Activated naive CD4-positive, alpha-beta T cell treated with anti-CD3 and anti-CD28 coated beads, Interleukin-2, amount 10 ng/mL, durations not matched to agents 5 hours and 36 hours (primary cell): ENCODE results near the gene INIP. TPM values are rescaled to one million over a fixed set of nuclear protein-coding genes. Genes with fewer than 3 reads are reported as not detected.

Experiments
- total RNA-seq, 2 experiments: library from RNA; stranded (reverse); gene quantifications; one replicate each; pipeline ENCODE4 v1.2.3, GENCODE V29; 2021

Gene INIP, protein sequence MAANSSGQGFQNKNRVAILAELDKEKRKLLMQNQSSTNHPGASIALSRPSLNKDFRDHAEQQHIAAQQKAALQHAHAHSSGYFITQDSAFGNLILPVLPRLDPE
- total RNA-seq = 10 to 100 TPM; 39.6 to 42.0 TPM

GRCh38 chr9:112717661-112718331 lies at the start of gene INIP:
Gene INIP (minus strand): TSS chr9:112718117. CDS start chr9:112716485, 1,632 bp downstream.

DNA sequence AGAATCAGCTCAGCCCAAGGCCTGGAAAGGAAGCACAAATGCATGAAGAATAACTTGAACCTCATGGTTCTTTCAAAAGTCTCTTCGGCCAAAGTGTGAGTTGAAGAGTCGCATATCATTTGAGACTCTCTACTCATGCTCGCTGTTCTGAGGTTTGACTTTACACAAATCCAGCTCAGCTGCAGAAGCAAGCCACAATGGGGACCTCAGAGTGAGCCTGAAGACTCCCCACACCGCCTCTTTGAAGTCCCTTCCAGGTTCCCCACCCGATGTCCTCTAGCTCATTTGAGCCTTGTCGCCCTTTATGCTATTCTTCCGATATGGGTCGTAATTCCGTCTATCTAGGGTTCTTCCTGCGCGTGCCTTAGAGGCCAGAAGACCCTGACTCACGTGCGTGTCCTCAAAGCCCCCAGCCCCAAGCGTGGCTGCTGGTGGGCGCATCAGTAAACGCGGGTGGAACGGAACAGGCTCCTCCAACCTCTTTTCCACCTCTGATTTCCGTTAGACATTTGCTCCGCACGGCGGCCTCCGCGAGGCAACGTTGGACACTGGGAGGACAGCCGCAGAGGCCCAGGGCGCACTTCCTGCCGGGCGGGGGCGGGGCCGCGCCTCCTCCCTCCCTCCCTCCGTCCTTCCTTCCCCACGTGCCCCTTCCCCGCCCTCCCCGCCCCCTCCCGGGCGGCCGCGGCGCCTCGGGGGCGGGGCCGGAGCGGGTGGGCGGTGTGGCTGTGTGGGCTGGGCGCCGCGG lies 32.3 kb upstream of the INIP start, which contains the start of gene SNX30:
SNX30 (plus strand) TSS at position 745 of the 748 bp plus-strand sequence. CDS start 242 bp downstream, outside the sequence.

Other genes with a start within 250 kb of the INIP start
- 1 to 10 TPM; 6.8 to 7.2 TPM for gene KIAA1958, start 231.3 kb downstream of the INIP start, total RNA-seq
- 10 to 100 TPM; 13.9 to 16.0 TPM for gene SNX30, start 32.6 kb upstream of the INIP start, total RNA-seq
- gene SLC46A2, start 172.8 kb upstream of the INIP start, total RNA-seq = not detected